HG03196 (cell line): ENCODE measurements around the gene DACT3.

Experiments
- ATAC-seq: cut with Tn5 transposase; IDR thresholded peaks from one replicate; pipeline ENCODE4 v1.9.1; 2021; ENCODE audit not compliant: unreplicated experiment

The DACT3 gene

GRCh38 chr19:46661020-46661731, at the start of gene DACT3:
DACT3 (minus strand) TSS chr19:46661182; CDS start chr19:46661064, 118 bp downstream.
- ATAC-seq = peak; percentile 90

- ATAC-seq = no peak
Observed at GRCh38 chr19:46710687-46711086, 49.7 kb upstream of the DACT3 start.

- peak; percentile 43 for ATAC-seq
Observed at GRCh38 chr19:46704379-46705076, 43.5 kb upstream of the DACT3 start.

GRCh38 chr19:46700704-46701103, 39.7 kb upstream of the DACT3 start:
- ATAC-seq = no peak

GRCh38 chr19:46698395-46699321, 37.7 kb upstream of the DACT3 start:
- ATAC-seq = no peak

GRCh38 chr19:46697204-46697960, 36.4 kb upstream of the DACT3 start:
- ATAC-seq = no peak

- ATAC-seq = no peak
Observed at GRCh38 chr19:46696866-46697203, 35.9 kb upstream of the DACT3 start.

- no peak for ATAC-seq
Observed at GRCh38 chr19:46696052-46696451, 35.1 kb upstream of the DACT3 start.

- ATAC-seq = no peak
Observed at GRCh38 chr19:46693760-46694159, 32.8 kb upstream of the DACT3 start.

GRCh38 chr19:46692918-46693722, 32.1 kb upstream of the DACT3 start:
- ATAC-seq = no peak

- ATAC-seq = no peak
Observed at GRCh38 chr19:46691948-46692347, 31.0 kb upstream of the DACT3 start.

GRCh38 chr19:46691104-46691503, 30.1 kb upstream of the DACT3 start:
- no peak for ATAC-seq

- ATAC-seq = no peak
Observed at GRCh38 chr19:46689358-46689757, 28.4 kb upstream of the DACT3 start.

- no peak for ATAC-seq
Observed at GRCh38 chr19:46687438-46688145, 26.6 kb upstream of the DACT3 start.

GRCh38 chr19:46685189-46685588, 24.2 kb upstream of the DACT3 start:
- no peak for ATAC-seq

- no peak for ATAC-seq
Observed at GRCh38 chr19:46678110-46678732, 17.2 kb upstream of the DACT3 start.

- ATAC-seq = no peak
Observed at GRCh38 chr19:46674416-46675178, 13.6 kb upstream of the DACT3 start.

GRCh38 chr19:46670813-46671212, 9.8 kb upstream of the DACT3 start:
- ATAC-seq = no peak
